Thyroid gland (tissue), 4 donors: ENCODE results near the gene TEX38. TPM values are rescaled to one million over a fixed set of nuclear protein-coding genes. Genes with fewer than 3 reads are reported as not detected.

Experiments used
- DNase-seq, 2 donors: peaks; one replicate each; pipeline ENCODE4 v3.0.0-alpha.2; 2019
- H3K27ac ChIP-seq, 3 donors: fragments of 200-600 bp; sonication (generic); 1 replicate in 2 of 3; 2 replicates in 1 of 3; pipeline ENCODE4 v1.5.1; 2016 to 2019; ENCODE audit warnings: mild to moderate bottlenecking in 1 of 3, moderate library complexity in 1 of 3
- H3K27me3 ChIP-seq: fragments of 200-600 bp; sonication (generic); one replicate; pipeline ENCODE4 v1.5.1; 2019
- H3K36me3 ChIP-seq, 2 donors: fragments of 200-600 bp; sonication (generic); one replicate each; pipeline ENCODE4 v1.5.1; 2016 to 2019
- H3K4me1 ChIP-seq, 2 donors: fragments of 200-600 bp; sonication (generic); one replicate each; pipeline ENCODE4 v1.5.1; 2017 to 2019
- H3K4me3 ChIP-seq, 3 donors: fragments of 200-600 bp; sonication (generic); replicated peaks in 1 of 3; 1 replicate in 2 of 3; 2 replicates in 1 of 3; pipeline ENCODE4 v1.5.1; 2016; ENCODE audit warnings: mild to moderate bottlenecking in 1 of 3
- H3K9me3 ChIP-seq: fragments of 200-600 bp; sonication (generic); one replicate; pipeline ENCODE4 v1.5.1; 2017
- POLR2A ChIP-seq, 2 donors: fragments of 450-650 bp; IDR thresholded peaks; one replicate each; pipeline ENCODE4 v1.6.1; 2017; ENCODE audit warnings: antibody characterized with exemption in 2 of 2, mild to moderate bottlenecking in 2 of 2, moderate library complexity in 1 of 2
- WGBS, 2 donors: methylation state at CpG; one replicate each; pipeline ENCODE4 v1.1.5; 2017; 5-methylcytosine and 5-hydroxymethylcytosine counted together
- intact Hi-C: fragments of 100-400 bp; cut with DNase I; formaldehyde crosslinking; loops from one replicate; pipeline ENCODE4 v1.15.1; 2023
- total RNA-seq, 4 donors: library from RNA; depleted of rRNA; stranded (reverse); fragments of >200 nt; gene quantifications; one replicate each; pipeline ENCODE4 v1.2.3, GENCODE V29; 2016
- TF ChIP-seq, protein P1 (sequence below), 6 experiments: fragments of 200-600 bp in 3 of 6; fragments of 450-650 bp in 3 of 6; sonication (generic) in 3 of 6; IDR thresholded peaks; one replicate each; pipeline ENCODE4 v1.5.1; 2016 to 2019; ENCODE audit warnings: antibody characterized with exemption in 6 of 6, mild to moderate bottlenecking in 2 of 6, inconsistent platforms in 1 of 6, moderate library complexity in 1 of 6

Gene TEX38
- total RNA-seq, 4 donors from 2014 or later: 2.1 TPM; not detected in 3

DNA sequence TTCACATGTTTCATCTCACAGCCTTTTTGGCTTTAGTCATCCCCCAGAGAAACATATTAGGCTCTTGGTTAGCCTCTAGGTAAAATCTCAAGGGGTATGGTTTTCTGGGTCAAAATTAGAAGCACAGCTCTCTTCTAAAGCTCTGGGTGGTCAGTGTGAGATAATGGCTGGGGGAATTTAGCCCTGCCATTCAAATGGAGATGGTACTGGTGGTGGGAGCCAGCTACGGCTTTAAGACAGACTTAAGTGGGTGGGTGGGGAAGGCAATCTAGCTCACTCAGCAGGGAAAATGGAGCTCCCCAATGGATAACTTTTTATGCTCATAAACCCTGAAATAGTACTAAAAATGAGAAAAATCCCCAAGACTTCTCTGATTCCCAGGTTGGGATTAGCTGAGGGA, 5.7 kb downstream of the TEX38 start:
- intact Hi-C loops: no loop called here

DNA sequence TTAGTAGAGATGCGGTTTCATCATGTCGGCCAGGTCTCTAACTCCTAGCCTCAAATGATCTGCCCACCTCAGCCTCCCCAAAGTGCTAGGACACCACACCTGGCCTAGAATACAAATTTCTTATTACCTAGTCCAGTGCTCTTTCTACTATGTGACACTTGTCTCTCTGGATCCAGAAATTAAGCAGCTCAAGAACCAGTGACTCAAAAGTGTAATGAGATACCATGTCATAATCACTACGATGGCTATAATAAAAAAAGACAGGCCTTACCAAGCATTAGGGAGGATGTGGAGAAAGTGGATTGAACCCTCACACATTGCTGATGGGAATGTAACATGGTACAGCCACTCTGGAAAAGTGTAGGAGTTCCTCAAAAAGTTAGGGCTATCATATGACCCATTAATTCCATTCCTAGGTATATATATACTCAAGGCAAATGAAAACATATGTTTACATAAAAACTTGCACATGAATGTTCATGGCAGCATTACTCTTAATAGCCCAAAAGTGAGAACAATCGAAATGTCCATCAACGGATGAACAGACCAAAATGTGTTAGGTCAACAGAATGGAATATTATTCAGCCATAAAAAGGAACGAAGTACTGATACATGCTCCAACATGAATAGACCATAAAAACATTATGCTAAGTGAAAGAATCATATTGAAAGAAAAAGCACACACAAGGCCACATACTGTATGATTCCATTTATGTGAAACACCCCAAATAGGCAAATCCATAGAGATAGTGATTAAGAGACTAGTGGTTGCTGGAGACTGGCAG, 8.3 kb downstream of the TEX38 start:
- H3K36me3 ChIP-seq: peaks cover 41 to 47% of the 10 kb centered on the region in 2 donors
- H3K27me3 ChIP-seq: no peaks in the 10 kb centered on the region
- no peak overlapping the region for H3K4me3 ChIP-seq
- H3K9me3 ChIP-seq: no peaks in the 10 kb centered on the region
- H3K27ac ChIP-seq: no peak overlapping the region
- H3K4me1 ChIP-seq: no peaks in the 10 kb centered on the region
- 97 to 99% methylated on average over 6 of the region's 6 CpGs for WGBS, 2 donors
- no peak for TF ChIP-seq POLR2A (IDR thresholded peaks at IDR 0.05)
- TF ChIP-seq, protein P1, sequence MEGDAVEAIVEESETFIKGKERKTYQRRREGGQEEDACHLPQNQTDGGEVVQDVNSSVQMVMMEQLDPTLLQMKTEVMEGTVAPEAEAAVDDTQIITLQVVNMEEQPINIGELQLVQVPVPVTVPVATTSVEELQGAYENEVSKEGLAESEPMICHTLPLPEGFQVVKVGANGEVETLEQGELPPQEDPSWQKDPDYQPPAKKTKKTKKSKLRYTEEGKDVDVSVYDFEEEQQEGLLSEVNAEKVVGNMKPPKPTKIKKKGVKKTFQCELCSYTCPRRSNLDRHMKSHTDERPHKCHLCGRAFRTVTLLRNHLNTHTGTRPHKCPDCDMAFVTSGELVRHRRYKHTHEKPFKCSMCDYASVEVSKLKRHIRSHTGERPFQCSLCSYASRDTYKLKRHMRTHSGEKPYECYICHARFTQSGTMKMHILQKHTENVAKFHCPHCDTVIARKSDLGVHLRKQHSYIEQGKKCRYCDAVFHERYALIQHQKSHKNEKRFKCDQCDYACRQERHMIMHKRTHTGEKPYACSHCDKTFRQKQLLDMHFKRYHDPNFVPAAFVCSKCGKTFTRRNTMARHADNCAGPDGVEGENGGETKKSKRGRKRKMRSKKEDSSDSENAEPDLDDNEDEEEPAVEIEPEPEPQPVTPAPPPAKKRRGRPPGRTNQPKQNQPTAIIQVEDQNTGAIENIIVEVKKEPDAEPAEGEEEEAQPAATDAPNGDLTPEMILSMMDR (IDR thresholded peaks at IDR 0.05): no peak
- intact Hi-C loops: no loop called here
- DNase-seq: no peak

More for the DNA sequence above, 5.7 kb downstream of the TEX38 start:
- Histone ChIP-seq H3K27me3 (no peaks in the 10 kb centered on the region), H3K4me1 (no peaks in the 10 kb centered on the region), H3K4me3 (no peak overlapping the region), H3K9me3 (no peaks in the 10 kb centered on the region), H3K27ac (no peak overlapping the region), H3K36me3 (peaks cover 21 to 24% of the 10 kb centered on the region in 2 donors)
- 90 to 100% methylated on average over 1 of the region's 1 CpG for WGBS, 2 donors
- DNase-seq: no peak
- TF ChIP-seq, protein P1 (IDR thresholded peaks at IDR 0.05): no peak
- TF ChIP-seq POLR2A (IDR thresholded peaks at IDR 0.05): no peak

DNA sequence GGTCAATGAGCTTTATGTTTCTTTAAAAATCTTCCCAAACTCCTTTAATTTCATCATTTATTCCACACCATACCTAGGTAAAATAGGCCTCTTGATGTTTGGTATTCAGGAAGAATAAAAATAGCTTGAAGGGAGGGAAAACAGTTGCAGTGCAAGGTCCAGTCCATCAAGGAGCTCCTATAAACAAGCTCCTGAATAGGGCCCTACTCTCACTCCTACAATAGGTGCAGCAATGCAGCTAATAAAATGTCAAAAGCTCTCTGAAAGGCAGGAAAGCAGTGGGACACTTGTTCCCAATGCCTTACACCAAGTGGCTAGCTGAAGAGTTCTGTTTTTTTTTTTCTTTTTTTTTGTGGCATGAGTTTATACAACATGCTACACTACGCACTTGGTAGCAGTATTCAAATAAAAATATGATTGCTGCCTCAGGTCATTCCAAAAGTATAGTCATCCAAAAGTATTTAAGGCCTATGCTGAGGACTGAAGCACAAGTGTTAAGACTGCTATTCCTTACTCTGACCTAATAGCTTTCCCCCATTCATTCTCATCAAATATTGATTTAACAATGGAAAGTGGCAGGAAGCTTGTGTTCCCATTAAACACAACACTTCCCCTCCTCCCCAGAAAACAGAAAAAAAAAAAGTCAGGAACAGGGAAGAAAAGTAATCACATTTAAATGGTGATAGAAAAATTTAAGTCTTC, 9.8 kb downstream of the TEX38 start:
- WGBS, 2 donors: 85 to 92% methylated on average over 1 of the region's 1 CpG
- DNase-seq: no peak
- peaks cover 44 to 45% of the 10 kb centered on the region in 2 donors for H3K36me3 ChIP-seq
- intact Hi-C loops: no loop called here
- no peaks in the 10 kb centered on the region for H3K4me1 ChIP-seq
- H3K27me3 ChIP-seq: no peaks in the 10 kb centered on the region
- H3K27ac ChIP-seq: no peak overlapping the region
- no peaks in the 10 kb centered on the region for H3K9me3 ChIP-seq
- TF ChIP-seq, protein P1 (IDR thresholded peaks at IDR 0.05): no peak
- TF ChIP-seq POLR2A (IDR thresholded peaks at IDR 0.05): no peak
- no peak overlapping the region for H3K4me3 ChIP-seq

DNA sequence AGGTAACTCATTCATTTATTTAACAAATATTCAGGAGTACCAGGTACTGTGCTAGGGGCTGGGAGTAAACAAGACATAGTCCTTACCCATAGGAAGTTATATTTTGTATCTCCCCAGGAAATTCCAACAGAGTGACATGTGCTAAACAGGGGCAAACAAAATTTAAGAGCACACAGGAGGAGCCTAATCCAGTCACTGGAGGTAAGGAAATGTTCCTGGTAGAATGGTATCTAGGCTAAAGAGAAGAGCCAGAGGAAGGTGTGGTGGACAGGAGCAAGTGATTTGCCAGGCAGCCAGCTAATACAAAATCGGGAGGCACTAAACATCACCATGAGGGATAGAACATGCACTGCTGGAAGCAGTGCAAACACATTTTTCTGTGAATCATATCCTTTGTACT, 10.4 kb downstream of the TEX38 start:
- intact Hi-C loops: no loop called here
- peaks cover 0 to 2% of the 10 kb centered on the region in 2 donors for H3K4me1 ChIP-seq
- TF ChIP-seq POLR2A (IDR thresholded peaks at IDR 0.05): no peak
- TF ChIP-seq, protein P1 (IDR thresholded peaks at IDR 0.05): no peak
- no peak for DNase-seq
- H3K9me3 ChIP-seq: no peaks in the 10 kb centered on the region
- H3K27ac ChIP-seq: no peak overlapping the region
- WGBS, 2 donors: 57 to 61% methylated on average over 1 of the region's 1 CpG
- peaks cover 44 to 45% of the 10 kb centered on the region in 2 donors for H3K36me3 ChIP-seq
- H3K4me3 ChIP-seq: no peak overlapping the region
- no peaks in the 10 kb centered on the region for H3K27me3 ChIP-seq

DNA sequence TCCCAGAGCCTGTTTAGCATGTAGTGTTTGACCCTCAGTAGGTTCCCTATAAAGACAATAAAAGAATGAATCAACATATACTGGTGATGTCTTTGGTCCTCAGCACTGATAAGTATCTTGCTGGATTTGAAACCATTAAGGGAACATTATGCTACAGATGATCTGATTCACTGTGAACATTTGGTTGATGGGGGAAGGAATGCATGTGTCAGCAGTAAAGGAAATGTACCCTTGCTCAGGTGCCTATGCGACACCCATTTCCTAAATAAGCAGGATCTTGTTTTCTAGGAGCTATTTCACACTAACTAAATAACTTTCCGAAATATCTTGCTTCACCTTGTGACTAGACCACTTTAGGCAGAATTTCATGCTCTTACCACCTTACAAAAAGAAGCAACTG, 13.0 kb downstream of the TEX38 start:
- Histone ChIP-seq H3K27ac (no peak overlapping the region), H3K9me3 (no peaks in the 10 kb centered on the region), H3K4me1 (peaks cover 0 to 10% of the 10 kb centered on the region in 2 donors), H3K4me3 (no peak overlapping the region), H3K27me3 (no peaks in the 10 kb centered on the region), H3K36me3 (peaks cover 45 to 48% of the 10 kb centered on the region in 2 donors)
- TF ChIP-seq, protein P1 (IDR thresholded peaks at IDR 0.05): no peak
- TF ChIP-seq POLR2A (IDR thresholded peaks at IDR 0.05): no peak
- WGBS, 2 donors: 93 to 98% methylated on average over 2 of the region's 2 CpGs
- no peak for DNase-seq
- intact Hi-C loops: no loop called here
